HepG2 (cell line): ENCODE results near the gene ZNF48. TPM values are rescaled to one million over a fixed set of nuclear protein-coding genes. Genes with fewer than 3 reads are reported as not detected.
A peak's percentile ranks its signal among the peaks of the same experiment; 100 is the strongest.

ENCODE experiments used
- ADNP ChIP-seq: sonication (generic); formaldehyde crosslinking; IDR thresholded peaks from 2 replicates; pipeline ENCODE4 v1.4.0; 2020; ENCODE audit warnings: missing genetic modification reagents
- AHR ChIP-seq: IDR thresholded peaks from 2 replicates; pipeline ENCODE4 v1.6.1; 2018; ENCODE audit warnings: missing genetic modification reagents, missing compliant biosample characterization
- ATF5 ChIP-seq: sonication (generic); formaldehyde crosslinking; IDR thresholded peaks from 2 replicates; pipeline ENCODE4 v1.4.0; 2020; ENCODE audit warnings: mild to moderate bottlenecking, low read depth, missing genetic modification reagents
- FOSL2 ChIP-seq: sonication (generic); formaldehyde crosslinking; IDR thresholded peaks from 2 replicates; pipeline ENCODE4 v1.4.0; 2020; ENCODE audit warnings: missing genetic modification reagents
- TGIF2 ChIP-seq: IDR thresholded peaks from 2 replicates; pipeline ENCODE4 v1.6.1; 2016; ENCODE audit warnings: control low read depth, missing compliant biosample characterization
- THRA ChIP-seq: sonication (generic); formaldehyde crosslinking; IDR thresholded peaks from 2 replicates; pipeline ENCODE4 v1.4.0; 2020; ENCODE audit warnings: missing genetic modification reagents, borderline replicate concordance
- ZFY ChIP-seq: sonication (generic); formaldehyde crosslinking; IDR thresholded peaks from 2 replicates; pipeline ENCODE4 v1.4.0; 2020; ENCODE audit warnings: missing genetic modification reagents
- ZNF101 ChIP-seq: sonication (generic); formaldehyde crosslinking; IDR thresholded peaks from 2 replicates; pipeline ENCODE4 v1.4.0; 2020; ENCODE audit warnings: mild to moderate bottlenecking, low read depth, missing genetic modification reagents, borderline replicate concordance
- ZNF430 ChIP-seq: sonication (generic); formaldehyde crosslinking; IDR thresholded peaks from 2 replicates; pipeline ENCODE4 v1.9.0; 2021; ENCODE audit warnings: mild to moderate bottlenecking, missing genetic modification reagents
- ZNF451 ChIP-seq: sonication (generic); formaldehyde crosslinking; IDR thresholded peaks from 2 replicates; pipeline ENCODE4 v1.5.0; 2020; ENCODE audit warnings: mild to moderate bottlenecking, missing genetic modification reagents
- ZNF704 ChIP-seq: sonication (generic); formaldehyde crosslinking; IDR thresholded peaks from 2 replicates; pipeline ENCODE4 v1.8.1; 2023; ENCODE audit warnings: mild to moderate bottlenecking, inconsistent platforms, moderate library complexity, missing genetic modification reagents, borderline replicate concordance
- ZNF75D ChIP-seq: sonication (generic); formaldehyde crosslinking; IDR thresholded peaks from 2 replicates; pipeline ENCODE4 v1.8.1; 2023; ENCODE audit warnings: missing genetic modification reagents, mild to moderate bottlenecking, borderline replicate concordance
- ZNF766 ChIP-seq: sonication (generic); formaldehyde crosslinking; IDR thresholded peaks from 2 replicates; pipeline ENCODE4 v1.5.0; 2020; ENCODE audit warnings: missing genetic modification reagents, borderline replicate concordance
- ZNF788 ChIP-seq: sonication (generic); formaldehyde crosslinking; IDR thresholded peaks from 2 replicates; pipeline ENCODE4 v1.5.0; 2020; ENCODE audit warnings: mild to moderate bottlenecking, missing genetic modification reagents, borderline replicate concordance
- polyA plus RNA-seq, 8 experiments: library from polyadenylated mRNA; depleted of rRNA in 3 of 8; stranded (reverse) in 7 of 8; unstranded in 1 of 8; fragments of >200 nt; fragmentation: Illumina TruSeq in 4 of 8; extraction: Trizol in 4 of 8; gene quantifications; 2 replicates each; pipeline versions ENCODE4 v1.2.1 to v1.2.3, GENCODE V29; 2011 to 2016; ENCODE audit warnings: low read depth in 4 of 8, missing spikeins in 1 of 8, mixed read lengths in 1 of 8; ENCODE audit not compliant: insufficient read depth in 1 of 8
- total RNA-seq, 5 experiments: library from RNA; depleted of rRNA; stranded (reverse); fragments of >200 nt; fragmentation: Illumina TruSeq; extraction: Trizol; gene quantifications; 2 replicates each; pipeline ENCODE4 v1.2.3, GENCODE V29; 2016; ENCODE audit warnings: low read depth in 1 of 5
- TF ChIP-seq, protein P1 (sequence below), 2 experiments: IDR thresholded peaks; 2 replicates each; pipeline ENCODE4 v1.6.1; 2011 to 2012; ENCODE audit warnings: low read length in 2 of 2, borderline replicate concordance in 1 of 2, low read depth in 1 of 2, mild to moderate bottlenecking in 1 of 2, moderate library complexity in 1 of 2
- TF ChIP-seq, protein P2 (sequence below): sonication (generic); formaldehyde crosslinking; IDR thresholded peaks from 2 replicates; pipeline ENCODE4 v1.5.0; 2020; ENCODE audit warnings: mild to moderate bottlenecking, missing genetic modification reagents, borderline replicate concordance
- TF ChIP-seq, protein P3 (sequence below): sonication (generic); formaldehyde crosslinking; IDR thresholded peaks from 2 replicates; pipeline ENCODE4 v1.8.0; 2022; ENCODE audit warnings: low read depth, missing genetic modification reagents

Gene ZNF48
- total and polyA plus RNA-seq, 2 of the 13 experiments (the other 11 are each of a cell fraction or from before 2014, with no cell fraction given), result 9.9 to 12.3 TPM

DNA sequence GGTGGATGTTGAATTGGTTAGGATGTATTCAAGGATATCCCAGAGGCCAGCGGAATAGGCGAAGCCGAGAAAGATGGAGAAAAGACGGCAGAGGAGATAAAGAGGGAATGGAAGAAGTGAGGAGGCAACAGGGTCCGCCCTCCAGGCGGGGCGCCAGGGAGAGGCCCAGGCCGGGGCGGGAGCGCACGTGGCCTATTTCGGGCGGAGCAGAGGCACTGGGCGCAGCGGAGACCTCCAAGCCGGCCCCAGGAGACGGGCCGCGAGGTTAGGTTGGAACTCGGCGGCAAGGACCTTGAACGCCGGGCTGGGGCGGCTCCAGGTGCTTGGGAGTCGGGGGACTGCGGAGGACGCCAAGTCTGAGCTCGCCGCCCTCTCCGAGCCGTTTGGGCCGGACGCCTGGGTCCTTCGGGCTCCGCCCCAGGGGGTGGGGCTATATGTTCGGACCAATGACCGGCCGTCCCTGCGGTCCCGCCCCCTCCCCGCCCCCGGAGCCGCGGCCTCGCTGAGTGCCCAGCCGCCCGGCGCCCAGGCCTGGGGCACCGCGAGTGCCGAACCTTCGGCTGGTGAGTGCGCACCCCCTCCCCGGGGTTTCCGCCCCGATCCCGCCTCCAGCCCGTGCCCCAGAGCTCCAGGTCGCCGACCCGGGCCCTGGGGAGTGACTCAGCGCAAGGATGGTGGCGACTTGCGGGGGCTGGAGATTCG lies 12.0 kb downstream of the ZNF48 start, which contains the start of gene ZNF771 (continued):
- TF ChIP-seq, protein P1, sequence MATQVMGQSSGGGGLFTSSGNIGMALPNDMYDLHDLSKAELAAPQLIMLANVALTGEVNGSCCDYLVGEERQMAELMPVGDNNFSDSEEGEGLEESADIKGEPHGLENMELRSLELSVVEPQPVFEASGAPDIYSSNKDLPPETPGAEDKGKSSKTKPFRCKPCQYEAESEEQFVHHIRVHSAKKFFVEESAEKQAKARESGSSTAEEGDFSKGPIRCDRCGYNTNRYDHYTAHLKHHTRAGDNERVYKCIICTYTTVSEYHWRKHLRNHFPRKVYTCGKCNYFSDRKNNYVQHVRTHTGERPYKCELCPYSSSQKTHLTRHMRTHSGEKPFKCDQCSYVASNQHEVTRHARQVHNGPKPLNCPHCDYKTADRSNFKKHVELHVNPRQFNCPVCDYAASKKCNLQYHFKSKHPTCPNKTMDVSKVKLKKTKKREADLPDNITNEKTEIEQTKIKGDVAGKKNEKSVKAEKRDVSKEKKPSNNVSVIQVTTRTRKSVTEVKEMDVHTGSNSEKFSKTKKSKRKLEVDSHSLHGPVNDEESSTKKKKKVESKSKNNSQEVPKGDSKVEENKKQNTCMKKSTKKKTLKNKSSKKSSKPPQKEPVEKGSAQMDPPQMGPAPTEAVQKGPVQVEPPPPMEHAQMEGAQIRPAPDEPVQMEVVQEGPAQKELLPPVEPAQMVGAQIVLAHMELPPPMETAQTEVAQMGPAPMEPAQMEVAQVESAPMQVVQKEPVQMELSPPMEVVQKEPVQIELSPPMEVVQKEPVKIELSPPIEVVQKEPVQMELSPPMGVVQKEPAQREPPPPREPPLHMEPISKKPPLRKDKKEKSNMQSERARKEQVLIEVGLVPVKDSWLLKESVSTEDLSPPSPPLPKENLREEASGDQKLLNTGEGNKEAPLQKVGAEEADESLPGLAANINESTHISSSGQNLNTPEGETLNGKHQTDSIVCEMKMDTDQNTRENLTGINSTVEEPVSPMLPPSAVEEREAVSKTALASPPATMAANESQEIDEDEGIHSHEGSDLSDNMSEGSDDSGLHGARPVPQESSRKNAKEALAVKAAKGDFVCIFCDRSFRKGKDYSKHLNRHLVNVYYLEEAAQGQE (IDR thresholded peaks at IDR 0.05; ENCODE audit: borderline replicate concordance in 1 of 2, low read depth in 1 of 2, low read length in 2 of 2), result peak in 1 of 2 experiments; percentile 65; a peak in 2 of 4 replicates
- TF ChIP-seq FOSL2 (CRISPR knock-in tag), result peak; percentile 75
- TF ChIP-seq ZFY (CRISPR knock-in tag), result peak; percentile 96
- peak; percentile 79; the same call in 1 of the 2 replicates for TF ChIP-seq AHR (CRISPR knock-in tag)
- no peak for TF ChIP-seq ZNF75D
- TF ChIP-seq TGIF2, result peak; percentile 17; the same call in 1 of the 2 replicates
- peak; percentile 68 for TF ChIP-seq THRA (CRISPR knock-in tag)
- TF ChIP-seq ZNF101, result peak; percentile 45; the same call in 1 of the 2 replicates
- peak; percentile 94 for TF ChIP-seq ZNF788 (CRISPR knock-in tag)
- peak; percentile 67; the same call in 1 of the 2 replicates for TF ChIP-seq ZNF451 (CRISPR knock-in tag)
- peak; percentile 33; the same call in 1 of the 2 replicates for TF ChIP-seq ZNF430 (CRISPR knock-in tag)
- TF ChIP-seq ADNP, result no peak
- TF ChIP-seq, protein P2, sequence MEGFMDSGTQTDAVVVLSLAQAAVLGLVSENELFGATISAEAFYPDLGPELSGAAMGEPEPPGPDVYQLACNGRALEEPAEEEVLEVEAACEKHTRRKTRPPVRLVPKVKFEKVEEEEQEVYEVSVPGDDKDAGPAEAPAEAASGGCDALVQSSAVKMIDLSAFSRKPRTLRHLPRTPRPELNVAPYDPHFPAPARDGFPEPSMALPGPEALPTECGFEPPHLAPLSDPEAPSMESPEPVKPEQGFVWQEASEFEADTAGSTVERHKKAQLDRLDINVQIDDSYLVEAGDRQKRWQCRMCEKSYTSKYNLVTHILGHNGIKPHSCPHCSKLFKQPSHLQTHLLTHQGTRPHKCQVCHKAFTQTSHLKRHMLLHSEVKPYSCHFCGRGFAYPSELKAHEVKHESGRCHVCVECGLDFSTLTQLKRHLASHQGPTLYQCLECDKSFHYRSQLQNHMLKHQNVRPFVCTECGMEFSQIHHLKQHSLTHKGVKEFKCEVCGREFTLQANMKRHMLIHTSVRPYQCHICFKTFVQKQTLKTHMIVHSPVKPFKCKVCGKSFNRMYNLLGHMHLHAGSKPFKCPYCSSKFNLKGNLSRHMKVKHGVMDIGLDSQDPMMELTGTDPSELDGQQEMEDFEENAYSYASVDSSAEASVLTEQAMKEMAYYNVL (CRISPR knock-in tag), result peak; percentile 94
- 0 out of 2 replicates have a peak, but pooled peaks have one; percentile 52 for TF ChIP-seq ZNF766 (CRISPR knock-in tag)
- 0 out of 2 replicates have a peak, but pooled peaks have one; percentile 92 for TF ChIP-seq ATF5 (CRISPR knock-in tag)
- TF ChIP-seq ZNF704 (CRISPR knock-in tag), result peak; percentile 94; the same call in 1 of the 2 replicates
- TF ChIP-seq, protein P3, sequence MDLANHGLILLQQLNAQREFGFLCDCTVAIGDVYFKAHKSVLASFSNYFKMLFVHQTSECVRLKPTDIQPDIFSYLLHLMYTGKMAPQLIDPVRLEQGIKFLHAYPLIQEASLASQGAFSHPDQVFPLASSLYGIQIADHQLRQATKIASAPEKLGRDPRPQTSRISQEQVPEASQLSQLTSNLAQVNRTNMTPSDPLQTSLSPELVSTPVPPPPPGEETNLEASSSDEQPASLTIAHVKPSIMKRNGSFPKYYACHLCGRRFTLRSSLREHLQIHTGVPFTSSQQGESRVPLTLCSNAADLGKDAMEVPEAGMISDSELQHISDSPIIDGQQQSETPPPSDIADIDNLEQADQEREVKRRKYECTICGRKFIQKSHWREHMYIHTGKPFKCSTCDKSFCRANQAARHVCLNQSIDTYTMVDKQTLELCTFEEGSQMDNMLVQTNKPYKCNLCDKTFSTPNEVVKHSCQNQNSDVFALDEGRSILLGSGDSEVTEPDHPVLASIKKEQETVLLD (CRISPR knock-in tag), result peak; percentile 73; the same call in 1 of the 2 replicates
